DOHH2 (cell line): Measurements from ENCODE around the gene TRIM38.

Experiments
- EZH2phosphoT487 ChIP-seq: fragments of 200-600 bp; sonication (generic); IDR thresholded peaks from 2 replicates; pipeline ENCODE4 v1.6.1; 2017; ENCODE audit warnings: borderline replicate concordance, mild to moderate bottlenecking, antibody characterized with exemption, low read length, moderate library complexity, mixed read lengths
- TF ChIP-seq, protein P1 (sequence below): fragments of 200-600 bp; sonication (generic); IDR thresholded peaks from one replicate; pipeline ENCODE4 v1.5.1; 2014; ENCODE audit warnings: antibody characterized with exemption, mild to moderate bottlenecking, low read depth, low read length; ENCODE audit not compliant: poor library complexity, severe bottlenecking

DNA sequence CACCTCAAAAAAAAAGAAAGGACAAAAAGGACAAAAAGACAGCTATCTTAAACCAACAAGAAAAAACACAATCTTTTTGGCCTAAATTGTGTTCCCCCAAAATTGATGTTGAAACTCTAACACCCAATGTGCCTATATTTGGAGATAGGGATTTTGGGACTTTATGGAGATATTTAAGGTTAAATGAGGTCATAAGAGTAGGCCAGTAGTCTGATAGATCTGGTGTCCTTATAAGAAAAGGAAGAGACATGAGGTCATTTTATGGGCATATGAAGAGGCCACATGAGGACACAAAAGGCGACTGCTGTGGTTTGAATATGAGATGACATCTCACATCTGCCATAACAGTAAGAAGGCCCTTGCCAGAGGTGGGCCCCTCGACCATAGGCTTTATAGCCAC, 49.5 kb downstream of the TRIM38 start:
- TF ChIP-seq, protein P1, sequence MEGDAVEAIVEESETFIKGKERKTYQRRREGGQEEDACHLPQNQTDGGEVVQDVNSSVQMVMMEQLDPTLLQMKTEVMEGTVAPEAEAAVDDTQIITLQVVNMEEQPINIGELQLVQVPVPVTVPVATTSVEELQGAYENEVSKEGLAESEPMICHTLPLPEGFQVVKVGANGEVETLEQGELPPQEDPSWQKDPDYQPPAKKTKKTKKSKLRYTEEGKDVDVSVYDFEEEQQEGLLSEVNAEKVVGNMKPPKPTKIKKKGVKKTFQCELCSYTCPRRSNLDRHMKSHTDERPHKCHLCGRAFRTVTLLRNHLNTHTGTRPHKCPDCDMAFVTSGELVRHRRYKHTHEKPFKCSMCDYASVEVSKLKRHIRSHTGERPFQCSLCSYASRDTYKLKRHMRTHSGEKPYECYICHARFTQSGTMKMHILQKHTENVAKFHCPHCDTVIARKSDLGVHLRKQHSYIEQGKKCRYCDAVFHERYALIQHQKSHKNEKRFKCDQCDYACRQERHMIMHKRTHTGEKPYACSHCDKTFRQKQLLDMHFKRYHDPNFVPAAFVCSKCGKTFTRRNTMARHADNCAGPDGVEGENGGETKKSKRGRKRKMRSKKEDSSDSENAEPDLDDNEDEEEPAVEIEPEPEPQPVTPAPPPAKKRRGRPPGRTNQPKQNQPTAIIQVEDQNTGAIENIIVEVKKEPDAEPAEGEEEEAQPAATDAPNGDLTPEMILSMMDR: no peak
- no peak for TF ChIP-seq EZH2phosphoT487
